Activated CD4-positive, alpha-beta T cell treated with anti-CD3 and anti-CD28 coated beads, Interleukin-2, amount 50 U/mL, for 24 hours (primary cell): ENCODE data around the gene GJC2.
"Not testable (repeated sequence)": the region's sequence is repeated elsewhere in the genome, so short reads cannot be mapped to it uniquely, and the experiment has no call there.

Source experiments
- DNase-seq, 2 donors: peaks; one replicate each; pipeline ENCODE4 v3.0.0-alpha.2; 2020; ENCODE audit warnings: low read depth in 1 of 2, low spot score in 1 of 2

GJC2 gene

DNA sequence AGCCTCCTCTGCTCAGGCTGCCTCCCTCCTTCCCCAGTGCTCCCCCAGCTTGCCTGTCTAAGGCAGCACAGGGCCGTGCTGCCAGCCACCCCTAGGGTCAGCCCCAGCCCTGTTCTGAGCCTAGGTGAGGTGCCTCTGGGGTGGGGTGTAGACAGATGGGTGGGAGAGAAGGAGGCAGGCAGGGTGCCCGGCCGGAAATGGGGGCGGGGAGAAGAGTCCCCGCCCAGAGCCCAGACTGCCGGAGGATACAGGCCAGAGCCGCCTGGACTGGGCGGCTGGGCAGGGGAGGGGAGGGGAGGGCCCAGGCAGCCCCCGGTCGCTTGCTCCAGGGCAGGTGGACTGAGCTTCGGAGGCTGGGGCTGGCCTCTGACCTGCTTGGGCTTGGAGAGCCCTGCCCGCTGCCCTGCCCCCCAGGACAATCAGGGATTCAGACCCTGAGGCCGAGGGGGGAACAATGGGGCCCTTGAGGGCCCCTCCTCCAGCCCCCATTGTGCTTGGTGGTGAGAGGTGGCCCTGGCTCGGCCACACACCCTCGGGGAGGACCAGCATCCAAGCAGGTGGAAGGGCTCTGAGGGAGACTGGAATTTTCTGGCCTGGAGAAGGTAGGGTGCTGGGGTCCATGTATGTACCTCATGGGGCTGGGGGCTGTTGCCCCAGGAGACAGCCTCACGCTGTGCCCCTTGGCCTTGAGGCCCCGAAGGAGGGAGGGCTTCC, at the start of gene GJC2:
Gene GJC2, plus strand, starts transcription at position 525 of the 714 bp plus-strand sequence. CDS start 7,829 bp downstream, outside the sequence.
- DNase-seq = no peak

DNA sequence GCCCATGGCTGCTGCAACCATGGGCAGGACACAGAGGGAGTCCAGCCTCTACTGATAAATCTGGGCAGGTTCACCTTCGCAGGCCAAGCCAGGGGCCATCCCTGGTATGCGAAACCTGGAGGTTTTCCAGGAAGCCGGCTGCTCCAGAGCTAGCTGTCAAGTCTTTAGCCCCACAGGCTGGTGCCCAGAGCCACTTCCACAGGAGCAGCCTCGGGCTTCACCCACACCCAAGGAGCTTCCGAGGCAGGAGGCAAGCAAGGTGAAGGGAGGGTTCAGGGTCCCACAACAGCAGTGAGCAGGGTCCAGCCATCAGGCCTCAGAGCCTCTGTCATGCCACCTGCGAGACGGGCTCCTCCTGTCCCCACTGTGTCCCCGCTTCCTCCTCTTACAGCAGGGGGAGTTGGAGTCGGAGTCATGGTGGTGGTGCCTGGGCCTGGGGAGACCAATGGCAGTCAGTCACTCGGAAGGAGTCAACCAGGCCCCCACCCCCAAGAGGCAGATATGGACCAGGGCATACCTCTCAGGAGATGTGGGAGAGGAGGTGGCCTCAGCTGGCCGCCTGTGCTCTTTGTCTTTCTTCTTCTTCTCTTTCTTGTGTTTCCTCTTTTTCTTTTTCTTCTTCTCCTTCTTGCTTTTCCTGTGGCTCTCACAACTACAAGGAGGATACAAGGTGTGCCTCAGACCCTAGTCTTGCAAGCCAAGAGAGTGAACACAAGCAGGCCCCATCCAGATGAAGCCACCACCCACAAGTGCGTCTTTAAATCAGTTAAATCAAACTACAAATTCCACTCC, 48.7 kb upstream of the GJC2 start:
- no peak for DNase-seq

DNA sequence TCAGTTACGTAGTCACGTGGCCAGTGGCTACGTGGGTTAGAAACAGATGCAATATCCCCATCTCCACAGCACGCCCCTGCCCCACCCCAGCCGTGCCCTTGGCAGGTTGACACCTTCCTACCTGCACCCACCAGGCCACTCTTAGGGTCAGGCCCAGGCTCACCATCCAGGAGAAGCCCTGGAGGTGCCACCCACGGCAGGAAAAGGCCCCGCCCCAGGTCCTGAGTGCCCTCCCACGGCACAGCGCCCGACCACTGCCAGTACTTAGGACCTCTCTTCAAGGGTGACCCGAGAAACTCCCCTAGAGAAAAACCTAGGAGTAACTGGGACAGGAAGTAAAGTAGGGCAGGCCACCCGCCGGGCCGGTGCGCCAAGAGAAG, 48.1 kb upstream of the GJC2 start:
- DNase-seq = no peak

DNA sequence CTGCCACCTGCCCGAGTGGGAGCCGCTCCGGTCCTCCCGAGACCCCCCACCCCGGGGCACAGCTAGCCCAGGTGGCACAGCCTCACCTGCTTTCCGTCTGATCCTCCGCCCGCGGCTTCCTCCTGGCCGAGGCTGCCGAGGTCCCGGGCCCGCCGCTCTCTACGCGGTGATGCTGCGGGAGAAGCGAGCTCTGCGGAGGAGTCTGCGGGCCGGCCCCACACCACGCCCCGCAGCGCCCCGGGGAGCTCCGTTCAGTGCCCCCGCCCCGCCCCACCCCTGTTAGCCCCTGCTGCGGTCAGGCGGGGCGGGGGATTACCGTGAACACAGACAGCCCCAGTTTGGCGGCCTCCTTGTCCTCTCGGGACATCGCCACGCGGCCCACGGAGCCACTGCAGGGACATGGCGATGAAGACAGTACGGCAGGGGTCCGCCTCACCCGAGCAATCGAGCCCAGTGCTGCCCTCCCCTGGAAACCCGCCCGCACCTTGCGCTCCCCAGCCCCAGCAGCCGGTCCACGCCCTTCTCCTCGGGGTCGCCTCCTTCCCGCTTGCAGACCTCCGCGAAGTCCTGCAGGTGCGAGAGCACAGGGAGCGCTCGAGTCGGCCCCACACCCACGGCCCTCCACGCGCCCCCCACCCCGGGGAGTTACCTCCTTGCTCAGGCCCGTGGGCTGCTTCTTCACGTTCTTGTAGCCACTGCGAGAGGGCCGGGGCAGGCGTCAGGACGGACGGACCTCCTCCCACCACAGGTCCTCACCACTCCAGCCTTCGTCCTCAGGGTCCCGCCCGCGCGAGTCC, 47.5 kb upstream of the GJC2 start:
- peak in 1 of 2 donors; percentile 36 for DNase-seq

DNA sequence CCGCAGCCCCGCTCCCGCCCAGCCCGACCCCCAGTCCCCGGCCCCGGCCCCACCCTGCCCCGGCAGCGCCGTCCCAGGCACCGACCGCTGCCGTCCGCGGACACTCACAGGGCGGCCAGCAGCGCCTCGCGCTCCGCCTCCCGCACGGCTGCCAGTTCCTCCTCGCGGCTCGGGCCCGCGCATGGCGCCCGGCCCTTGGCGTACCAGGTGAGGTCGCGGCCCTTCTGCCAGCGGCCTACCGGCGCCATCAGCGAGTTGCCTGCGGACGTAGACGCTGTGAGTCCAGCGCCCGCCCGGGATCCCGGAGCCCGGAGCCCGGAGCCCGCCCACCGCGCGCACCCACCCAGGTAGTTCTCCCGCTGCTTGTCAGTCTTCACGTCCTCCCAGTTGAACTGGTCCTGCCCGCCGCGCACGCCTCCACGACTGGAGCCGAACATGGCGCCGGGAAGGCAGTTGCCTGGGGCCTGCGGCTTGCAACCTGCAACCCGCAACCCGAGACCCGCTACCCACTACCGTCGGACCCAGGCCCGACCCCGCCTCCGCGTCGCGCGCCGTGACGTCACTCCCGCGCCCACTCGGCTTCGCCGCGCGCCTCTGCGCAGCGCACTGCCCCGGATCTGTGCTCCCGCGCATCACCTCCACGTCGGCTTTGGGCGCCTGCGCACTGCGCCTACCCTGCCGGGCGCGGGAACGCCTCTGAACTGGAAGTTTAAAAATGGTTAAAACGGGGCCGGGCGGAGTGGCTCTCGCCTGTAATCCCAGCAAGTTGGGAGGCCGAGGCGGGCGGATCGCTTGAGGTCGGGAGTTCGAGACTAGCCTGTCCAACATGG, 46.7 kb upstream of the GJC2 start, which contains the start of gene C1orf35:
Gene C1orf35, minus strand, starts transcription at position 535 of the 830 bp plus-strand sequence. Its CDS starts 98 bp downstream, at position 437.
- peak; percentile 92 to 94 for DNase-seq

DNA sequence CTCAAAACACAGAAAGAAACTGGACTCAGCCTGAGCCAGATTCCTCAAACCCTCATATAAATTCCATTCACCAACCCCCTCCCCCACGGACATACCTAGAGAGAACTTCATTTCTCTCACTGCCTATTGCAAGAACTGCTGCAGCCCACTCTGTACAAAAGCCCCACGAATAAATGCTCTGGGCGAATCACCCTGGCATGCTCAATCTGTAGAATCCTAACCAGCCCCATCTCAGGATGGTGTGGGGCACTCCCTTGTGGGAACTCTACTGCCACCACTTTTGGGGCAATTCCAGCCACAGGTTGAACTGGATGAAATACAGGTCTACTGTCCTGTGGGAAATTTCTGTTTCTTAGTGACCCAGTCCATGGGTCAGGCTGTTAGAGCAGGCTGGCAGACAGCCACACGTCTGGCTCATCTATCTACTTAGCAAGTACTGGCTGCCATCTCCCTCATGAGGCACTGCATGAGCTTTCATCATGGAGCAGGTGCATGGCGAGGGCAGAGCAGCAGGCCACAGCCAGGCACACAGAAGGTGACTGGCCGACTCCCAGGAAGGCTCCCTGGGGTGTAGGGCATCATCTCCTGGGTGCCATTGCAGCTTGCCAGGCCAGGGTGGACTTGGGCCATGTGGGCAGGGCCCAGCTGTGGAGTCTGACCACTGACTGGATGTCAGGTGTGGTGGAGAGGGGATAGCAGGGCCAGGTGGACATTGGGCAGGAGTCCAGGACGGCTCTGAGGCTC, 45.0 kb upstream of the GJC2 start:
- DNase-seq = no peak

DNA sequence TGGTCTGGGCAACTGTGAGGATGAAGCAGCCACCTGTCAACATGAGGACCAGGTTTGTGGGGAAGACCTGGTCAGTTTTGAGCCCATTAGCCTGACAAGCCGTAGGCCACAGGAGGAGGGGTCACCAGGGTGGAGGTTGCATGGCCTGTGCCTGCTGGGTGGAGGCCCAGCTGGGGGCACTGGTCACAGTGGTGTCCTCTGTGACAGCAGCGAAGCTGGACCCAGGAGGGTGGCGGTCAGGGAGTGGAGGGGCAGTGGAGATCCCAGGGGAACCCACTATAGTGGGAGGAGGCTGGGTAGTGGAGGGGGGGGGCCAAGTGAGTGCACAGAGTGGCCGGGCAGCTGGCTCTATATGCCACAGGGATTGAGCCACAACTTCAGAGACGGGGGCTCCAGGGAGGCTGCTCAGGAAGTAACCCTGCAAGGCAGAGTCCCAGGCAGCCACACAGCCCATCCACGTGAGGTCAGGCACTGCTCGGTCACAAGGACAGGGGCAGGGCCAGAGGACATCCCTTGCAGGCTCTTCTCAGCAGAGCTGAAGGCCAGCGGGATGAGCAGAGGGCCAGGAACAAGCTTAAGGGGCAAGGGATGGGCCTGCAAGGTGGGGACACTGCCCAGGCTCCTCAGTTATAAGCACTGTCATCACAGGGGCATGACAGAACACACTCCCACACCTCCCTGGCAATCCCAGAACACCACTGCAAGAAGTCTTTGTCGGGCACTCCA, 44.3 kb upstream of the GJC2 start:
- no peak for DNase-seq

DNA sequence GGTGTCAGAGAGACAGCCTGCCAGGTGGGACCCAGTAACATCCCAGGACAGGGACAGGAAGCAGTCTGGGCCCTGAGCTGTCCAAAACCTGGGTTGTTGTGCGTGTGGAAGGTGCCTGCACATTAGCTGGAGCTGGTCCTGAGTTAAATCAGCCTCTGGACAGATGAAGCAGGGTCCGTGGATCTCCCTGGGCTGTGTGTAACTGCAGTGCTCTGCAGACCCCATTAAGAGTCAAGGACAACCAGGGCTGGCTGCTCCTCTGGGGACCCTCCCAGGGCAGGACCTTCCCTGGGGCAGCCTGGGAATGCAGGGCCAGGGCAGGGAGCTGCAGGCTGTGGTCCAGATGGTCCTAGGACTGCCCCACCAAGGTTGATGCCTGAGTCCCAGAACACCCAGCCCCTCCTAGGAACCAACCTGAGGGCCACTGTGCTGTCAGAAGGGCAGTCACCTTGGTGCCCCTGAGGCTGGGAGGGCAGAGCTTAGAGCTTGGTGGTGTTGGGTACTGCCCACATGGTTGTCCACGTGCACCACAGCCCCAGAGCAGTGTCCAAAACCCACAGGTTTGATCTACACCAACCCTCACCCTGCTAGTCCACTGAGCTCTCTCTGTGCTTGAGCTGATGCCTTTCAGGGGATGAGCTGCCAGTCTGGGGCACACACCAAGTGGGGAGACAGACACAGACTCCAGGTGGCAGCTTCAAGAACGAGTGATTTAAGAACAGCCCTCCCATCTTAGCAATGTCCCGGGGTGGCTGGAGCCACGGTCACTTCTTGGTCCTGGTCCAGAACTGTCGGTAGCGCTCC, 43.5 kb upstream of the GJC2 start:
- DNase-seq = no peak

DNA sequence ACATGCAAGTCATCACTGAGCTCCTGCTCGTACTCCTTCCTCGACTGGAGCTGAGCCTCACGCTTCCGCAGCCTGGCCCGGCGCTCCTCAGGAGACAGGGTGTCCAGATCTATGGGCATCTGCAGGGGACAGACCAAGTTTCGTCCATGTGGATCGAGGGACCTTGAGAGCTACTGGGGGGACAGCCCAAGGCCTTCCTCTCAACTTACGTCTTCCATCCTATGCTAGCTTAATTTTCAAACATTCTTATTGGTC, 43.0 kb upstream of the GJC2 start:
- no peak for DNase-seq

DNA sequence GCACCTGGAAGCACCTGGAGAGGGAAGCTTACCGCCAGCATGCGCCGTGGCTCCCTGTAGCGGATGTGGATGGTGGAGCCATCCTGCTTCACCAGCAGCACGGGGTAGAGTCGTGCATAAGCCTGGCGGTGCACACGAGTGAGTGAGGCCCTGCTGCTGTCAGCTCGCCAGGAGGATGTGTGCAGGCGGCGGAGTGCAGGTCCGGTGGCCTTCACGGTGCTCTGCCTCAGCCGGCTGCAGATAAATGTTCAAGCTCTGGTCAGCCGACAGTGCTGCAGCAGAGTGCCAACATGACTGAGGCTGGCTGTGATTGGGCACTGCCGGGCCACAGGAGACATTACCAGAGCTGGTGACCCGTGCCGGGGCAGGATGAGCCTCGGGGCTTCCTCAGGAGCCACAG, 42.1 kb upstream of the GJC2 start:
- DNase-seq = no peak

DNA sequence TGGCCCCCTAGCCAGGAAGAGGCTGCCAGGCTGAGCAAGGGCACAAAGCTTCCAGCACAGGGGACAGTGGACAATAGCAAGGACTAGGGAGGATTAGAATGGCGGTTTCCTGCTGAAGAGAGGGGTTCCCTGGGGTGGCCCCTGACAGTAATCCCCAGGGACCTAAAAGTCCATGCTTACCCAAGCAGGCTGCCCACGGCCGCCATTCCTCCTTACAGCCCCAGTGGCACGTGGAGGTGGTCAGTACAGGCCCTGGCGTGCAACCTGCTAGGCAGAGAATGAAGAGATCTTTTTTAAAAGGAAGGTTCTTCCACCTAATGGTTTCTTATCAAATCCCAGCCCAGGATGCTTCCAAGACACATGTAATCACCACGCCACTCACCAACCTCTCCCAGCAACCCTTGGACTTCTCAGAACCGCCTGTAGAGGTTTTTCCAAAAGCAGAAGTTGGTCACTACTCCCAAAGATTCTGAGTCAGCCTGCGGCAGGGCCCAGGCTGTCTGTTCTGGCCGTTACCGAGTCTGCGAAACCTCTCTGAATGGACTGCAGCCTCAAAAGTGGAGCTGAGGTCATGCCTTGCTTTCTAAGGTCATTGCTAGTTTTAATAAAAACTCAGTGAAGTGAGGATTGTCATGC, 41.6 kb upstream of the GJC2 start:
- DNase-seq = no peak

DNA sequence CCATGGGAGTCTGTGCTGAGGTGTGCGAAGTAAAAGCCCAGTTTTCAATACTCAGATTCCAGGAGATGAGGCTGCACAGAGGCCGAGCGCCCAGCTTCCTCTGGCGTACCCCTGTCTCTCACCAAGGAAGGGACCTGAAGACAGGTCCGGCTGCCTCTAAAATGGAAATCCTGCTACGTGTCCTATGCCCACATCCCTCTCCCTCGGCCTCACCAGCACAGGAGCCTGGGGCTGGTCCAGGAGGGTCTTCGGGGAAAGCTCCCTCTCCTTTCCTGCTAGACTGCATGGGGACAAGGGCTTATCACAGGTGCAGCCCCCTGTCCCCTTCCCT, 41.0 kb upstream of the GJC2 start:
- no peak for DNase-seq

DNA sequence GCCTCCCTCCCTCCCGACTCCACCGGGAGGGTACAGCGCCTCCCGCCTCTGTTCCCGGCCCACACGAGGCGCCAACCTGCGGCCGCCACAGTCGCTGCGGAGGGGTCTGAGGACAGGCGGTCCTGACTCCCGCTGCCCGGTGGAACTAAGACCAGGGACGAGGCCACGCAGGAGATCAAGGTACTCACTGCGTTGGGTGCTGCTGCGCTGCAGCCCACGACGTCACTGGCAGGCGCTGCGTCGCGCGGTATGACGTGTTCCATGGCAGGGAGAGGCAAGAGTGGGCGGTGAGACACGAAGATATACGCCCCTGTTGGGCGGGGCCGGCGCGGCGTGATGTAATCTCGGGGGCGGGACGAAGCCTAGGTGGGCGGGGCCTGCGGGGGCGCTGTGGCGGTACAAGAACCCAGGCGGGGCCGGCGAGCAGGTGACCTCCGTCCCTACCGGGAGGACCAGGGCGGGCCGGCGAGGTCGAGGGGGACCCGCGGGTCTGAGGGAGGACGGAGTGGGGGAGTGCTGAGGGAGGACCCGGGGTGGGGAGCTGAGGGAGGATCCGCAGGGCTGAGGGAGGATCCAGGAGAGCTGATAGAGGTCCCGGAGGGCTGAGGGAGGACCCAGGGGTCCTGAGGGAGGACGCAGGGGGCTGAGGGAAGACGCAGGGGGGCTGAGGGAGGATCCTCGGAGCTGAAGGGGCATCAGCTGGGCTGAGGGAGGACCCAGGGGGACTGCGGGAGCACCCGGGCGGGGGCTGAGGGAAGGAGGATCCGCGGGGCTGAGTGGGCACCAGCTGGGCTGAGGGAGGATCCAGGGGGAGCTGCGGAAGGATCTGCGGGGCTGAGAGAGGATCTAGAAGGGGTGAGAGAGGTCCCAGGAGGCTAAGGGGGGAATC, 40.4 kb upstream of the GJC2 start, which contains the start of gene MRPL55:
Gene MRPL55, minus strand, starts transcription at position 227 of the 889 bp plus-strand sequence. CDS start 1,039 bp downstream, outside the sequence.
- DNase-seq = peak; percentile 95 to 99

DNA sequence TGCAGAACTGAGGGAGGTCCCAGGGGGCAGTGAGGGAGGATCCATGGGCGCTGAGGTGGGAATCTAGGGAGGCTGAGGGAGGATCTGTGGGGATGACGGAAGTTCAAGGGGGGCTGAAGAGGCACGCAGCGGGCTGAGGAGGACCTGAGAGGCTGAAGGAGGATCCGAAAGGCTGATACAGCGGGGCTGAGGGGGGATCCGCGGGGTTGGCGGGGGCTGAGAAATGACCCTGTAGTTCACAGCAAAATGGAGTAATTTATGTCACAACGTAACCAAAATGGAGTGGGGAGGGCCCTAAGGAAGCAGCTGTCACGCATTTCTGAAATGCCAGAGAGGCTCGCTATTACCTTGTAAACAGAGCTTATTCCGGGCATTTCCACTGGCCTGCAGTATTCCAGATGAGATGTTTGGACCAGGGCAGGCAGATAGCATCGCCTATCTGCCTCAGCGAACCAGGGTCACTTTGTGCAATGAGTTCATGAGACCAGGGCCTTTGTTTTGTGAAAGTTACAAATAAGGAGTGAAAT, 39.7 kb upstream of the GJC2 start:
- no peak for DNase-seq

DNA sequence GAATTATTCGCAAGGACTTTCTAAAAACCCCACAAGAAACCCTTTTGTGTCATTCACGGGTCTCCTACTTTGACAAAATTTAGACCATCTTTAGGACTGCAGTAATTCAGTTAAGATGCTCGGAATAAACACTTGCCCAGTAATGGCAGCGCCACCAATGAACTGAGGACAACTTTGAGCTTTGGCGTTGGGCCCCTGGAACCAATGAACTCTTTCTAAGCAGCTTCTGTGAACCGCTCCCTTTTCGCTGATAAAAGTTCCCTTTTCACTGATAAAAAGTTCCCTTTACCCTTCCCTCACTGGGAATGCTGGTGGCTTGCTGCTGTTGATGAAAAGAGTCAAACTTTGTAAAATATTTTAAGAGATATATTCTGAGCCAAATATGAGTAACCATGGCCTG, 39.2 kb upstream of the GJC2 start:
- no peak for DNase-seq

DNA sequence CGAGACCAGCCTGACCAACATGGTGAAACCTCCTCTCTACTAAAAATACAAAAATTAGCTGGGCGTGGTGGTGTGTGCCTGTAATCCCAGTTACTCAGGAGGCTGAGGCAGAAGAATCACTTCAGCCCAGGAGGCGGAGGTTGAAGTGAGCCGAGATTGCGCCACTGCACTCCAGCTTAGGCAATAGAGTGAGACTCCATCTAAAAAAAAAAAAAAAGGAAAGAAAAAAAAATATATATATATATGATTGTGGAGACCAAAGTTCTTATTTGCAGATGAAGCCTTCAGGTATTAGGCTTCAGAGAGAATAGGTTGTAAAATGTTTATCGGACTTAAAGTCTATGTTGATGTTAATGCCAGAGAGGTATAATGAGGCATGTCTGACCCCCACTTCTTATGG, 38.4 kb upstream of the GJC2 start:
- not testable (repeated sequence) for DNase-seq

DNA sequence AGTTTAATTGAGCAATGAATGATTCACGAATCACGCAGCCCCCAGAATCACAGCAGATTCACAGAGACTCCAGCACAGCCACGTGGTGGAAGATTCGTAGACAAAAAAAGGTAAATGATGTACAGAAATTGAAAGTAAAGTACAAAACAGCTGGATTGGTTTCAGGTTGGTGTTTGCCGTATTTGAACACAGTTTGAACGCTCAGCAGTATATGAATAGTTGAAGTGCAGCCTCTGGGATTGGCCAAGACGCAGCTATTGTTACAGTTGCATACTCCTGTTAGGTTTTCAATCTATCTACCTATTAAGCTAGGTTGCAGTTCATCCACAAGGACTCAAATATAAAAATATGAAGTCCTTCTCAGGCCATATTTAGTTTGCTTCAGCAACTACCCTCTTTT, 37.6 kb upstream of the GJC2 start:
- no peak for DNase-seq
